HEK293T (cell line): Measurements from ENCODE around the gene GAPDH.

Experiments used
- FOXM1 ChIP-seq: fragments of 450-650 bp; IDR thresholded peaks from 2 replicates; pipeline ENCODE4 v1.6.1; 2017; ENCODE audit warnings: mild to moderate bottlenecking, borderline replicate concordance
- SUZ12 ChIP-seq: fragments of 450-650 bp; IDR thresholded peaks from 2 replicates; pipeline ENCODE4 v1.6.1; 2016; ENCODE audit warnings: mild to moderate bottlenecking

- no peak for TF ChIP-seq SUZ12
- no peak for TF ChIP-seq FOXM1
Measured at GRCh38 chr12:6554168-6555017, 20.1 kb downstream of the GAPDH start.
